Activated T-helper 1 cell treated with Interleukin-2 at 50 U/mL for 16 hours (primary cell): ENCODE results near the gene HASPIN.

Experiments
- DNase-seq: peaks from one replicate; pipeline ENCODE4 v3.0.0-alpha.2; 2020; ENCODE audit warnings: low read depth

HASPIN gene

DNA sequence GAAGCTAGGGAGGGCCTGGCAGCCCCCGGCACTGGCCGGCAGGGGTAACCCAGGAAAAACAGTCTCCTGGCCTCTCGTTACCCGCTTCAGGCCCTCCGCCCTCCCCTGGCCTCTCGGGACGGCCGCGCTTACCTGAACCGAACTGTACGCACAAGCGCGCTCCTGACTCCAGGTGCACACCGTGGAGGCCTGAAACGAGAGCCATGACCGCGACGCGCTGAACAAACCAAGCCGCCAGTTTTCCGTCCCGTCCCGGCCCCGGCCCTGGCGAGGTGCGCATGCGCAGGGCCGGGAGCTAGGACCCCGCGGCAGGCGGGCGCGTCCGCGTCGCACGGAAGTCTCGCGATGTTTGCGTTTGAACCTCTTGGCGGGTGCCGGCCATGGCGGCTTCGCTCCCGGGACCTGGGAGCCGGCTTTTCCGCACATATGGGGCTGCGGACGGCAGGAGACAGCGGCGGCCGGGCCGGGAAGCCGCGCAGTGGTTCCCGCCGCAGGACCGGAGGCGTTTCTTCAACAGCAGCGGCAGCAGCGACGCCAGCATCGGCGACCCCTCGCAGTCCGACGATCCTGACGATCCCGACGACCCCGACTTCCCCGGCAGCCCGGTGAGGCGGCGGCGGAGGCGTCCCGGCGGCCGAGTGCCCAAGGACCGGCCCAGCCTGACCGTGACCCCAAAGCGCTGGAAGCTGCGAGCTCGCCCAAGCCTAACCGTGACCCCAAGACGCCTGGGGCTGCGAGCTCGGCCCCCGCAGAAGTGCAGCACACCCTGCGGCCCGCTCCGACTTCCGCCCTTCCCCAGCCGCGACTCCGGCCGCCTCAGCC, at the start of gene HASPIN:
TSS of gene HASPIN (plus strand) at position 348 of the 822 bp plus-strand sequence. CDS start at position 381, 33 bp downstream.
- DNase-seq: peak; percentile 89

GRCh38 chr17:3675886-3676285, 47.8 kb upstream of the HASPIN start:
- DNase-seq: no peak

- DNase-seq: no peak
Measured at GRCh38 chr17:3678095-3678820, 45.4 kb upstream of the HASPIN start.

DNA sequence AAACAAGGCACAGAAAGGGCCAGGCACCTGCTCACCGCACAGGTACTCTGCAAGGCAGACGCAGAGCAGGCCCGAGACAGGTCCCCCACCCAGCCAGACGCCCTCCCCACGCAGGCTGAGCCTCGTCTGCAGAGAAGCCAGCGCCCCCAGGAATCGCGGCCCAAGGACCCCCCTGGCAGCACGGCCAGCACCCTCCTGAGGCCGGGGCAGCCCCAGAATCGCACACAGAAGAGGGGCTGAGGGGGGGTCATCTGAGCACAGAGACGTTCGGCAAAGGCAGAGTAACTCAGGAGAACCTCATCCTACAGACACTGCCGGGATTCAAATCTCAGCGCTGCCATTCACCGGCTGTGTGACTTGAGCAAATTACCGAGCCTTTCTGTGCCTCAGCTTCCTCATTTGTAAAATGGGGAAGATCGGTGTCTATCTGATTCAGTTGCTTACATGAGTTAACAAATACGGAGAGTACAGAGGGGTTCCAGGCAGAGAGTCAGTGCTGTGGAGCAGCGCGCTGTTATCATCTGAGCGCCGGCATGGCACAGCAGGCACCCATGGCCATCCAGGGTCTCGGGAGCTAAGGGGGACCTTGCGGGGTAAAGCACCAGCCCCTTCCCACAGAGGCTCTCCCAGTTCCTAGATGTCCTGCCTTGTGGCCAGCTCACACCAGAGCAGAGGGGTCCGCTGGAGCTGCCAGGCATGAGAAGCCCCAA, 44.7 kb upstream of the HASPIN start:
- no peak for DNase-seq

DNA sequence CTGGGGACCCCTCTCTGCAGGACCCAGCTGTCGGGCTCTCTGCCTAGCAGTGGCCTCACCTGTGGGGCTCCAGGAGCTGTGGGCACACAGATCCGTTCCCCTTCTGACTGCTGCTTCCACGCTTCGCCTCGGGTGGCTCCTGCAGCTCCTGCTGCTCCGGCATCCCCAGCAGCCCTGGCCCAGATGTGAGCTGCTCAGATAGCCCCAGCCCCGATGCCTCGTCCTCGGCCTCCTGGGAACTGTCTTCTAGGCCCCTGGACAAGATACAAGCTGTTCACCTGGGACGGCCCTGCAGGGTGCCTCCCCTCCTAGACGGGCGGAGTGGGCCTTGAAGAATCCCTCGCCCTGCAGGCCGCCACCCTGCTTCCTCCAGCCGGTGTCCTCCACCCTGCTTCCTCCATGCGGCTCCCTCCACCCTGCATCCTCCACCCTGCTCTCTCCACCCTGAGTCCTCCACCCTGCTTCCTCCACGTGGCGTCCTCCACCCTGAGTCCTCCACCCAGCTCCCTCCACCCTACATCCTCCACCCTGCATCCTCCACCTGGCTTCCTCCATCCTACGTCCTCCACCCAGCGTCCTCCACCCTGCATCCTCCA, 44.1 kb upstream of the HASPIN start:
- DNase-seq: no peak

GRCh38 chr17:3681057-3681456, 42.6 kb upstream of the HASPIN start:
- DNase-seq: no peak

DNA sequence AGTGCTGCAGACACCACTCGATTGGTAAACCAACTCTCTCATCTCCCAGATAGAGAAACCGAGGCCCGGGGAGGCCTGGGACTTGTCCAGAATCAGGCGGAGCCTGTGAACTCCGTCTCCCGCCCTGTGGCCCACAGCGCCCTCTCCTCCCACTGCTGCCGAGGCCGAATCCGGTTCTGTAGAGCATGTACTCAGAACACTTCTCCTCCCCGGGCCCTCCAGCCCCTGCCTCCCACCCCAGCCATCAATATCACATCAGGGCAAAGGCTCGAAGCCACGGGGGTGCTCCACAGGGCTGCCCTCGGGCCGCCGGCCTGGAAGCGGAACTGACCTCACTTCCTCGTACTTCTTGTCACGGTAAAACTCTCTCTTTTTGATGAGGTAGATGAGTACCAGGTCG, 42.1 kb upstream of the HASPIN start:
- DNase-seq: no peak

GRCh38 chr17:3682033-3682432, 41.7 kb upstream of the HASPIN start:
- DNase-seq: no peak

GRCh38 chr17:3683054-3683511, 40.6 kb upstream of the HASPIN start:
- DNase-seq: peak; percentile 33

DNA sequence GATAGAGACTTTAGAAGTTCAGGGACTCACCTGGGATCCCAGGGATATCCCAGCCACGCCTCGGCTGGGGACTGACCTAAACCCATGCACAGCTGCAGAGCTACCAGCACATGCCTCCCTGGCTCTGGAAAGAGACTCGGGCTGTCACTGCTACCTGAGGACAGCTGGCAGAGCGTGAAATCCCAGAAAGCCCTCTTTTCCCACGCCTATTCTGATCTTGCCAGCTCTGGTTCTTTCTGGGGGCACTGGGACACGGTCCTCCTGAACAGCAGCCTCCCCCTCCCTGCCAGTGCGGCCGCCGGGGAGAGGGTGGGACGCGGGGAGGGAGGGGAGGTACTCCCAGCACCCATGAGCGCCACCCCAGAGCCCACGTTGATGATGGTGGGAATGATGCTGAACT, 38.5 kb upstream of the HASPIN start:
- no peak for DNase-seq

DNA sequence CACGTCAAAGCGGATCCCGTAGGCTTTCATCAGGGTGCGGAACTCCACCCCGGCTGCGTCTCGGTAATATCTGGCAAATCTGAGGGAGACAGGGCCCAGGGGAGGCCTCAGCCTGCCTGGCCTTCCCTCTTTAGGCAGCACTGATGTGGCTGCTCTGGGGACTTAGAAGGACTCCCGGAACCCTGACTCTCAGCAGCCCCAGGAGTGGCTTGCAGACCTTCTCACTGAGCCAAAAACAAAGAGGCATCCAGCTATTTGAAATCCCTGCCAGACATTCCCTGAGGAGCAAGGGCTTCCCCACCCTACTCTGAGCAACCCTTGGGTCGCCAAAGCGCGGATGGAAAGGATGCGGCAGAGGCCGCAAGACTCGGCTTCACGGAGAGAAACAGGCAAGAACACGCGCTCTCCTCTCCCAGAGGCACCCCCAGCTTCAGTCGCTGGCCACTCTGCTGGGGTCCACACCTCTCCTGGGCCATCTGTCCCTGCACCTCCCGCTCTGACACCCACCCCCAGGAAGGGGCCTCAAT, 35.6 kb upstream of the HASPIN start:
- DNase-seq: no peak

- no peak for DNase-seq
Measured at GRCh38 chr17:3688852-3689261, 34.8 kb upstream of the HASPIN start.

DNA sequence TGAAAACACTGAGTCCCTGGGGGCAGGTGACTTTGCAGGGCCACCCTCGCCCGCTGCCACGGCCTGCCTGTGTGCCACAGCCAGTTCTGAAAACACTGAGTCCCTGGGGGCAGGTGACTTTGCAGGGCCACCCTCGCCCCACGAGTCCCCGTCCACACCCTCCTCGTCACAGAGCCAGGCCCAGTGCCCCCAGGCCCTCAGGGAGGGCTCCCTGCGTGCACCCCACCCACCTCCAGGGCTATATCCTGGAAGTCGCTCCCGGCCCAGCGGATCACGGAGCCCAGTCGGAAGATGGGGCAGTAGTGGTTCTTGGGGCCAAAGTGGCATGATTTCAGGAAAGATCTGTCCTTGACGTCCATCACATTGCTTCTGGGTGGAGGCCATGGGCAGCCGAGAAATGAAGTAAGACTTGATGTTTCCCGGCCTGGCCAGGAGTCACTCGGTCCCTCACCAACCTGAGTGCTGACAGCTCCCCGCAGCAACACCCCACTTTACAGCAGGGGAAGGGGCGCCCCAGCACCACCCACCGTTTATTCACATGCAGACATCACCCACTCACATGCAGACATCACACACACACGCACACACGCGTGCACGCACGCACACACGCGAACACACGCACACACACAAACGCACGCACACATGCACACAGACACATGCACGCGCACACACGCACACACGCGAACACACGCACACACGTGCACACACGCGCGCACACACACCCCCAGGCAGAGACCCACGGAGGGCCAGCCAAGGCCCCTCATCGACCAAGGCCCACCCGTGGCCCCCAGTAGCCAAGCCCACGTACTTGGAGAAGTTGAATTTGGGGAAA, 34.2 kb upstream of the HASPIN start:
- DNase-seq: no peak

- no peak for DNase-seq
Measured at GRCh38 chr17:3690094-3690715, 33.5 kb upstream of the HASPIN start.

DNA sequence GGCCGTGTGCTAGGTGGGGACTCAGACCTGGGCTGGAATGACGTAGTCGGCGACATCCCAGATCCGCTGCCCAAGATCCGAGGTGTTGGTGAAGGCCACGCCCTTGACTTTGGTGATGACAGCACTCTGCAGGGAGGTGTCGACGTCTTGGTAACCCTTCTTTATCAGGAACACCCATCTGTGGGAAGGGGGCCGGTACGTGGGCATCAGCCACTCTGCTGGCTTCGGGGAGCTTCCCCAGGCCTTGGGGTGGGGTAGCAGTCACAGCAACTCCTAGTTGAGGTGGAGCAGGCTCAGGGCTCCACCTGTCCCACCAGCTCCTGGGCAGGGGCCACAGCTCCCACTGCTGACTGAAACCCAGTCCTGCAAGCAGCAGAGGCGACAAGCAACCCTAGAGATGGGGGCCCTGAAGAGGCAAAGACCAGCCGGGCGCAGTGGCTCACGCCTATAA, 32.1 kb upstream of the HASPIN start:
- no peak for DNase-seq

DNA sequence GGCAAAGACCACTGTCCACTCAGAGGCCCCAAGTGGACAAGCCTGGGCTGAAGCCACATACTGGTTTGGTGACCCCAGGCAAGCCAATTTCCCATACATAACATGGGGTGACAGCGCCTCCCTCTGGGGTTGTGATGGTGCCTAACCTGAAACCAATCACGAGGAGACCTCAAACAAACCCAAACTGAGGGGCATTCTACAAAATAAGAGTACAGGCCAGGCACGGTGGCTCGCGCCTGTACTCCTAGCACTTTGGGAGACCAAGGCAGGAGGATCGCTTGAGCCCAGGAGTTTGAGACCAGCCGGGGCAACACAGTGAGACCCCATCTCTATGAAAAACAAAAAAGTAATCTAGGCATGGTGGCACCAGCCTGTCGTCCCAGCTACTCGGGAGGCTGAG, 31.4 kb upstream of the HASPIN start:
- DNase-seq: no peak

- no peak for DNase-seq
Measured at GRCh38 chr17:3693141-3693540, 30.6 kb upstream of the HASPIN start.

GRCh38 chr17:3693829-3694231, 29.9 kb upstream of the HASPIN start:
- no peak for DNase-seq

DNA sequence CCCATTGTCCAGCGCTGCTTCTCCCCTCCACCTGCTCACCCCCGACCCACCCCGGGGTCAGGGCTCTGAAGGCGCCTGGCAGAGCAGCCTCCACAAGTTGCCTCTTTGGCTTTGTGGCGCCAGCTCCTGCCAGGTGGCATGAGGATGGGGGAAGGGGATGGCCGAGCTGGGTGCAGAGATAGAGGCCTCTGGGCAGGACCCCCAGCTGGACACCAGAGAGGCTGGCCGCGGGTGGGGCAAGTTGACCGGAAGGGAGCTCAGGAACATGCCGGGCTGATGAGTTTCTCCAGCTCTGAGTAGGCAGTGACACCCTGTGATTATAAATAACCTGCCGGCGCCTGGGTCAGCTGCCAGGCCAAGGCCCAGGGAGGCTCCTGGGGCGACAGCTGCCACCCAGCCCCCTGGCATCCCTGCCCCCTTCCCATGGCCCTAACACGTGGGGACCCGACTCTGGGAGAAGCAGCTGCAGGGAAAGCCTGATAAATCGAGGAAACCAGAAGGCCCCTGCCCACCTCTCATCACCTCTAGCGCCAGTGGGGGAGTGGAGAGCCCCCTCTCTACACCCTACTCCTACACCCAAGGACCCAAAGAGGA, 28.5 kb upstream of the HASPIN start:
- DNase-seq: no peak
